IMR-90 (cell line): ENCODE measurements around the gene DAB1.

Experiments used
- POLR2A ChIP-seq: IDR thresholded peaks from 2 replicates; pipeline ENCODE4 v1.6.1; 2012; ENCODE audit warnings: mild to moderate bottlenecking, low read depth, low read length
- TF ChIP-seq, protein P1 (sequence below): conservative IDR thresholded peaks from 2 replicates; pipeline ENCODE4 v1.5.1; 2012; ENCODE audit warnings: mild to moderate bottlenecking, low read depth, low read length, improper control_type of control experiment

DNA sequence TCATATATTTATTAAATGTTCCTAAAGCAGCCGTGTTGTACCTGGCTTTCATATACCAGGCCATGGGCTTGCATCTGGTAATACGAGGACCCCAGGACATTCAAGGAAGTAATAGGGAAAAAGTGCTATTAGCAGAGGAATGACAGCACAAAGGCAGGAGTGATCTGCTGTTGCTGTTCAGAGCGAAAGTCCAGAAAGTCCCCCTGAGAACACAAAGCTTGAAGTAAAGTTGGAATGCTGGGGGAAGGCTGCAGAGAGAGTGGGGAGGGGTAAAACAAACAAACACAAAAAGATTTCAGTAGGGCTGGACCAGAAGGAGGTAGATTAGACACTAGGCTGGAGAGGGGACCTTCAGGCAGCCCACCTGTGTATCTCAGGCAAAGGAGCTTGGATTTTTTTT, 363.4 kb downstream of the DAB1 start:
- TF ChIP-seq, protein P1, sequence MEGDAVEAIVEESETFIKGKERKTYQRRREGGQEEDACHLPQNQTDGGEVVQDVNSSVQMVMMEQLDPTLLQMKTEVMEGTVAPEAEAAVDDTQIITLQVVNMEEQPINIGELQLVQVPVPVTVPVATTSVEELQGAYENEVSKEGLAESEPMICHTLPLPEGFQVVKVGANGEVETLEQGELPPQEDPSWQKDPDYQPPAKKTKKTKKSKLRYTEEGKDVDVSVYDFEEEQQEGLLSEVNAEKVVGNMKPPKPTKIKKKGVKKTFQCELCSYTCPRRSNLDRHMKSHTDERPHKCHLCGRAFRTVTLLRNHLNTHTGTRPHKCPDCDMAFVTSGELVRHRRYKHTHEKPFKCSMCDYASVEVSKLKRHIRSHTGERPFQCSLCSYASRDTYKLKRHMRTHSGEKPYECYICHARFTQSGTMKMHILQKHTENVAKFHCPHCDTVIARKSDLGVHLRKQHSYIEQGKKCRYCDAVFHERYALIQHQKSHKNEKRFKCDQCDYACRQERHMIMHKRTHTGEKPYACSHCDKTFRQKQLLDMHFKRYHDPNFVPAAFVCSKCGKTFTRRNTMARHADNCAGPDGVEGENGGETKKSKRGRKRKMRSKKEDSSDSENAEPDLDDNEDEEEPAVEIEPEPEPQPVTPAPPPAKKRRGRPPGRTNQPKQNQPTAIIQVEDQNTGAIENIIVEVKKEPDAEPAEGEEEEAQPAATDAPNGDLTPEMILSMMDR = no peak
- TF ChIP-seq POLR2A = no peak
